K562 (cell line): ENCODE data around the gene MAN1A1. TPM values are rescaled to one million over a fixed set of nuclear protein-coding genes. Genes with fewer than 3 reads are reported as not detected.

Source experiments
- CREM ChIP-seq: IDR thresholded peaks from 2 replicates; pipeline ENCODE4 v1.6.1; 2014; ENCODE audit warnings: antibody characterized with exemption, low read depth
- E4F1 ChIP-seq: fragments of 250-450 bp; sonication (Bioruptor Pico); IDR thresholded peaks from 2 replicates; pipeline ENCODE4 v1.5.0; 2021; ENCODE audit warnings: mild to moderate bottlenecking, borderline replicate concordance
- FOXJ3 ChIP-seq: sonication (generic); formaldehyde crosslinking; IDR thresholded peaks from 2 replicates; pipeline ENCODE4 v1.4.0; 2020; ENCODE audit warnings: mild to moderate bottlenecking, missing genetic modification reagents
- ID3 ChIP-seq, 2 experiments: fragments of 250-450 bp in 1 of 2; fragments of 450-650 bp in 1 of 2; sonication (Bioruptor Pico) in 1 of 2; IDR thresholded peaks; 2 replicates each; pipeline versions ENCODE4 v1.6.1 to v1.8.0; 2016 to 2021; ENCODE audit warnings: mild to moderate bottlenecking in 2 of 2, moderate library complexity in 2 of 2, missing compliant biosample characterization in 1 of 2, missing genetic modification characterization in 1 of 2
- MED1 ChIP-seq: sonication (generic); formaldehyde crosslinking; IDR thresholded peaks from 2 replicates; pipeline ENCODE4 v1.8.1; 2023; ENCODE audit warnings: missing genetic modification reagents, borderline replicate concordance
- NONO ChIP-seq, 2 experiments: fragments of 200-400 bp in 1 of 2; fragments of 450-650 bp in 1 of 2; formaldehyde crosslinking in 1 of 2; IDR thresholded peaks; 2 replicates each; pipeline ENCODE4 v1.6.1; 2017; ENCODE audit warnings: low read depth in 2 of 2, mild to moderate bottlenecking in 2 of 2, moderate library complexity in 2 of 2, low read length in 1 of 2
- PCBP1 ChIP-seq: fragments of 200-400 bp; formaldehyde crosslinking; IDR thresholded peaks from 2 replicates; pipeline ENCODE4 v1.6.1; 2018; ENCODE audit warnings: mild to moderate bottlenecking, low read depth, low read length; ENCODE audit not compliant: poor library complexity, severe bottlenecking
- PKNOX1 ChIP-seq: fragments of 450-650 bp; IDR thresholded peaks from 2 replicates; pipeline ENCODE4 v1.6.1; 2016
- PRPF4 ChIP-seq: fragments of 200-400 bp; formaldehyde crosslinking; IDR thresholded peaks from one replicate; pipeline ENCODE4 v1.6.1; 2017; ENCODE audit warnings: low read length, low read depth, mild to moderate bottlenecking; ENCODE audit not compliant: insufficient read depth, poor library complexity, severe bottlenecking
- PTTG1 ChIP-seq: fragments of 450-650 bp; IDR thresholded peaks from 2 replicates; pipeline ENCODE4 v1.6.1; 2016; ENCODE audit warnings: low read depth, mild to moderate bottlenecking, missing genetic modification characterization, missing compliant biosample characterization
- RNF2 ChIP-seq: sonication (generic); IDR thresholded peaks from 2 replicates; pipeline ENCODE4 v1.6.1; 2016
- THAP12 ChIP-seq: fragments of 250-450 bp; sonication (Bioruptor Pico); IDR thresholded peaks from 2 replicates; pipeline ENCODE4 v1.9.0; 2021; ENCODE audit warnings: mild to moderate bottlenecking, inconsistent platforms
- ZBTB2 ChIP-seq: fragments of 450-650 bp; IDR thresholded peaks from 2 replicates; pipeline ENCODE4 v1.6.1; 2016; ENCODE audit warnings: antibody characterized with exemption
- ZBTB5 ChIP-seq: fragments of 450-650 bp; IDR thresholded peaks from 2 replicates; pipeline ENCODE4 v1.6.1; 2017; ENCODE audit warnings: antibody characterized with exemption
- ZNF444 ChIP-seq: fragments of 250-450 bp; sonication (Bioruptor Pico); IDR thresholded peaks from 2 replicates; pipeline ENCODE4 v1.4.0; 2020; ENCODE audit warnings: mild to moderate bottlenecking, moderate library complexity
- polyA plus RNA-seq, 8 experiments: library from polyadenylated mRNA; depleted of rRNA in 4 of 8; stranded (reverse) in 5 of 8; unstranded in 3 of 8; fragments of >200 nt; fragmentation: Nextera tagmentation in 2 of 8; fragmentation: Illumina TruSeq in 1 of 8; extraction: Ambion mirVana in 2 of 8; extraction: Trizol in 1 of 8; gene quantifications; 2 replicates each; pipeline versions ENCODE4 v1.2.1 to v1.2.3, GENCODE V29; 2011 to 2014; ENCODE audit warnings: inconsistent platforms in 1 of 8, missing spikeins in 1 of 8
- total RNA-seq, 7 experiments: library from RNA; depleted of rRNA in 6 of 7; stranded (reverse); fragments of >200 nt in 6 of 7; fragmentation: Illumina TruSeq in 2 of 7; extraction: Trizol in 2 of 7; gene quantifications; 2 replicates each; pipeline versions ENCODE4 v1.2.1 to v1.2.3, GENCODE V29; 2011 to 2021; ENCODE audit warnings: low replicate concordance in 1 of 7

MAN1A1 gene
- total and polyA plus RNA-seq, 9 of the 15 experiments (the other 6 are each of a cell fraction or from before 2014, with no cell fraction given) = 24.5 to 78.4 (median 59.7) TPM

- no peak for TF ChIP-seq FOXJ3
- peak; percentile 75 for TF ChIP-seq CREM
- no peak for TF ChIP-seq ZNF444 (CRISPR knock-in tag)
- no peak for TF ChIP-seq ZBTB5
- TF ChIP-seq PRPF4 = no peak
- TF ChIP-seq THAP12 (CRISPR knock-in tag) = no peak
- no peak for TF ChIP-seq PCBP1
- no peak for TF ChIP-seq NONO (IDR thresholded peaks at IDR 0.05; ENCODE audit: low read depth in 2 of 2, low read length in 1 of 2)
- TF ChIP-seq PKNOX1 = peak; percentile 71
- TF ChIP-seq MED1 (CRISPR knock-in tag) = no peak
- TF ChIP-seq RNF2 = peak; percentile 79; the same call in 1 of the 2 replicates
- no peak for TF ChIP-seq PTTG1
- no peak for TF ChIP-seq E4F1 (CRISPR knock-in tag)
- TF ChIP-seq ID3 (CRISPR knock-in tag; IDR thresholded peaks at IDR 0.05) = no peak
- no peak for TF ChIP-seq ID3 (tag; IDR thresholded peaks at IDR 0.05)
- TF ChIP-seq ZBTB2 = no peak
Observed at GRCh38 chr6:119147101-119148053, 202.2 kb downstream of the MAN1A1 start (continued).
